GM13977 (cell line): ENCODE measurements around the gene FBXL7.

ENCODE experiments used
- DNase-seq: peaks from one replicate; pipeline ENCODE4 v3.0.0; 2012; ENCODE audit warnings: low spot score
- in situ Hi-C: fragments of 300-500 bp; cut with MboI; formaldehyde crosslinking; loops from one replicate; pipeline ENCODE4 v1.12.0; 2022; ENCODE audit warnings: low sequenced_read_pairs, low pct_unique_long_range_greater_than_20kb, mixed read lengths, inconsistent platforms; ENCODE audit not compliant: unreplicated experiment
- TF ChIP-seq, protein P1 (sequence below): IDR thresholded peaks from 2 replicates; pipeline ENCODE4 v1.5.1; 2012; ENCODE audit warnings: mild to moderate bottlenecking, control low read depth; ENCODE audit not compliant: insufficient read depth; ENCODE audit errors: extremely low read depth, missing control alignments

Gene FBXL7

GRCh38 chr5:15679161-15679560 lies 179.2 kb downstream of the FBXL7 start:
- TF ChIP-seq, protein P1, sequence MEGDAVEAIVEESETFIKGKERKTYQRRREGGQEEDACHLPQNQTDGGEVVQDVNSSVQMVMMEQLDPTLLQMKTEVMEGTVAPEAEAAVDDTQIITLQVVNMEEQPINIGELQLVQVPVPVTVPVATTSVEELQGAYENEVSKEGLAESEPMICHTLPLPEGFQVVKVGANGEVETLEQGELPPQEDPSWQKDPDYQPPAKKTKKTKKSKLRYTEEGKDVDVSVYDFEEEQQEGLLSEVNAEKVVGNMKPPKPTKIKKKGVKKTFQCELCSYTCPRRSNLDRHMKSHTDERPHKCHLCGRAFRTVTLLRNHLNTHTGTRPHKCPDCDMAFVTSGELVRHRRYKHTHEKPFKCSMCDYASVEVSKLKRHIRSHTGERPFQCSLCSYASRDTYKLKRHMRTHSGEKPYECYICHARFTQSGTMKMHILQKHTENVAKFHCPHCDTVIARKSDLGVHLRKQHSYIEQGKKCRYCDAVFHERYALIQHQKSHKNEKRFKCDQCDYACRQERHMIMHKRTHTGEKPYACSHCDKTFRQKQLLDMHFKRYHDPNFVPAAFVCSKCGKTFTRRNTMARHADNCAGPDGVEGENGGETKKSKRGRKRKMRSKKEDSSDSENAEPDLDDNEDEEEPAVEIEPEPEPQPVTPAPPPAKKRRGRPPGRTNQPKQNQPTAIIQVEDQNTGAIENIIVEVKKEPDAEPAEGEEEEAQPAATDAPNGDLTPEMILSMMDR: no peak
- in situ Hi-C loops: no loop called here
- DNase-seq: no peak

- in situ Hi-C loops: no loop called here
These were observed 180.5 kb downstream of the FBXL7 start for GRCh38 chr5:15680455-15680854.

DNA sequence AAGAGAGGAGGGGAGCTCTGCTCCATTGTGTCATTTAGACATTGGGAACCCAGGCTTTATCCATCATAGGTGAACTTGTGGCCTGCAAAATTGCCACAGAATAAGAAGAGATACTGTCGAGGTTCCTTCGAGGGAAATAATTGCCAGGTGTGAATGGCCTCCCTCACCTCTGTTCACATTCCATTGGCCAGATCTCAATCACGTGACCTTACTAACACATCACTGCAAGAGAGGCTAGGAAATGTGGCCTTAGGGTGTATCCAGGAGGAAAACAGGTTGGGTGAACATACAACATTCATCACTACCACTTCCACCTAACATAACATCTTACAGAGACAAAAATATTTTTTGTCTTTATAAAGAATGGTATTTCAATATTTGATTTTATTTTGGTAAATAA lies 182.1 kb downstream of the FBXL7 start:
- in situ Hi-C loops: no loop called here
- TF ChIP-seq, protein P1: no peak
- no peak for DNase-seq

More at GRCh38 chr5:15680455-15680854, 180.5 kb downstream of the FBXL7 start:
- TF ChIP-seq, protein P1: no peak
- DNase-seq: no peak

DNA sequence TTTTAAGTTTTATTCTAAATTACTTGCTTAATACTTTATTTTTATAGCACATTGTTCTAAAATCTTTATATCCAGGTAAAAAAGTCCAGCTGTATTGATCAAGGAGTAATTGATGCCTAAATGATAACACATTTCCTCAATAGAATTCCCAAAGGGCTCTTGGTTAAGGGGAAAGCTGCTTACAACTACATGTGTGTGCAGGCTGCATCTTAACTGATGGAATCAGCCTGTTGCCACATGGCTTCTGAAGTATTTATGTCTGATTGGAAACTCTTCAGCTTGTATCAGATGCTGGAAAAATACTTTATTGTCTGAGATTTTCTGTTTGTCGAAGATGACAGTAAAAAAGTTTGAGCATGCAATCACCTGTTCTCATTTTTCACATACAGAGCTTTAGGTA lies 182.6 kb downstream of the FBXL7 start:
- in situ Hi-C loops: no loop called here
- TF ChIP-seq, protein P1: no peak
- no peak for DNase-seq

DNA sequence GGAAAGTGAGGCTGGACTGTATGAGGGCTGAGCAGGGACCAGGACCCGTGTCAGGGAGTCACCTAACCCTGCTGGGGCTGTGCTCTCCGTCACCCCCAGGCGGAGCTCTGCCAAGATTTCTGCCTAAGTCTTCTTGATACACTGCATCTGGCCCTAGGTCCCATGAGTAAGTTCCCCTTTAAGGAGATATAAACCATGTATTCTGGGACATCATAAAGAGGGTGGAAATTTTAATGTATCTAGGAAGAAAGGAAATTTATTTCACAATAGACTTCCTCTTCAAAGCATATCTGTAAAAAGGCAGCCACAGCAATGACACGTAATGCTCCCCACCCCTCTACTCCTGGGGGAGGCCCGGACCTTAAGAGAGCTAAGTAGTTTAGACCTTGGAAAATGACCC lies 183.4 kb downstream of the FBXL7 start:
- no peak for DNase-seq
- TF ChIP-seq, protein P1: peak; percentile 19
- in situ Hi-C loops: no loop called here

DNA sequence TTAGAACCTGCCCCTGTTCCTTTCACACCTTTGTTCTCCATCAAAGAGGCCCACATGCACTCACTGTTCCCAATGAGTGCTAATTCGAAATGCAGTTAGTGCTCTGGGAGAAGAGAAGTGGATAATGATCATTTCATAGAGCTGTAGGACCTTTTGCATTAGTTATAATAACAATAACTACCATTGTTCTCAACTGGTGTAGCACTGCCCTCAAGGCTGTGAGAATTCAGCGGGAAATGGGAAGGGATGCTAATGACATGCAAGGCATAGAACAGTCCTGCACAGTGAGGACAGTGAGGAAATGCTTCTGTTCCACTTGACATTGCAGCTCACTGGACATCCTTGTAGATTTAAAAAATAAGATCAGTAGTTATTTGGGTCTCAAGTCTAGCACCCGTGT lies 187.4 kb downstream of the FBXL7 start:
- no peak for DNase-seq
- TF ChIP-seq, protein P1: no peak
- in situ Hi-C loops: no loop called here

DNA sequence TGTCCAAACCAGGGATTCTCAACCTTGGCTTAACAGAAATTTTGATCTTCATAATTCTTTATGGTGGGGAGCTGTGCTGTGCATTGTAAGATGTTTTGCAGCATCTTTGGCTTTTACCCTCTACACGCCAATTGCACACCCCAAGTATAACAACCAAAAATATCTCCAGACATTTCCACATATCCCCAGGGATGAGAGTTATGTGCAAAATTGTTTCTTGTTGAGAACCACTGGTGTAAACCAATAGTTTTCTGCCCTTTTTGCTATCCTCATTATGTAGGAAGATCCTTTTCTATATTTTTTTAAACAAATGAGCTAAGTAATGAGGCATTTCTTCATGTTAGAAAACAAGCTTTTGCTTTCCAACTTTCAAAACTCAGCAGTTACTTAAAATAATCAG lies 189.9 kb downstream of the FBXL7 start:
- DNase-seq: no peak
- TF ChIP-seq, protein P1: no peak
- in situ Hi-C loops: no loop called here
